NCI-H748 treated with DMSO at 0.1 percent for 48 hours (cell line): ENCODE data around the gene AATK.
"Not testable (repeated sequence)": the region's sequence is repeated elsewhere in the genome, so short reads cannot be mapped to it uniquely, and the experiment has no call there.

Source experiments
- DNase-seq: peaks from one replicate; lab custom pipeline; 2025; lab: John Stamatoyannopoulos, UW

The AATK gene

GRCh38 chr17:81091774-81092517, 74.1 kb downstream of the AATK start:
- no peak for DNase-seq

- no peak for DNase-seq
Observed at GRCh38 chr17:81091154-81091553, 74.9 kb downstream of the AATK start.

- no peak for DNase-seq
Observed at GRCh38 chr17:81090361-81091136, 75.5 kb downstream of the AATK start.

GRCh38 chr17:81086789-81087551, 79.1 kb downstream of the AATK start:
- no peak for DNase-seq

GRCh38 chr17:81085420-81085911, 80.6 kb downstream of the AATK start:
- no peak for DNase-seq

GRCh38 chr17:81084680-81085419, 81.2 kb downstream of the AATK start:
- DNase-seq = no peak

GRCh38 chr17:81083125-81083765, 82.8 kb downstream of the AATK start:
- DNase-seq = no peak

GRCh38 chr17:81082177-81083073, 83.6 kb downstream of the AATK start:
- DNase-seq = no peak

GRCh38 chr17:81081222-81082176, 84.5 kb downstream of the AATK start:
- DNase-seq = no peak

GRCh38 chr17:81080019-81080418, 86.0 kb downstream of the AATK start:
- DNase-seq = no peak

- DNase-seq = not testable (repeated sequence)
Observed at GRCh38 chr17:81078026-81078913, 87.8 kb downstream of the AATK start.

GRCh38 chr17:81076141-81076679, 89.8 kb downstream of the AATK start:
- DNase-seq = no peak

- no peak for DNase-seq
Observed at GRCh38 chr17:81075307-81075706, 90.7 kb downstream of the AATK start.

GRCh38 chr17:81074875-81075274, 91.1 kb downstream of the AATK start:
- no peak for DNase-seq

- no peak for DNase-seq
Observed at GRCh38 chr17:81073967-81074839, 91.8 kb downstream of the AATK start.
